NCI-H748 (cell line): ENCODE results near the gene ADD3.
A peak's percentile ranks its signal among the peaks of the same experiment; 100 is the strongest.

Source experiments
- DNase-seq: peaks from one replicate; lab custom pipeline; 2025; ENCODE audit not compliant: unreplicated experiment; lab: John Stamatoyannopoulos, UW

The ADD3 gene

GRCh38 chr10:110002801-110003523, 4.8 kb upstream of the ADD3 start:
- DNase-seq = no peak

- no peak for DNase-seq
Observed at GRCh38 chr10:110003524-110003885, 4.3 kb upstream of the ADD3 start.

- peak; percentile 60 for DNase-seq
Observed at GRCh38 chr10:110005719-110006118, 2.1 kb upstream of the ADD3 start.

DNA sequence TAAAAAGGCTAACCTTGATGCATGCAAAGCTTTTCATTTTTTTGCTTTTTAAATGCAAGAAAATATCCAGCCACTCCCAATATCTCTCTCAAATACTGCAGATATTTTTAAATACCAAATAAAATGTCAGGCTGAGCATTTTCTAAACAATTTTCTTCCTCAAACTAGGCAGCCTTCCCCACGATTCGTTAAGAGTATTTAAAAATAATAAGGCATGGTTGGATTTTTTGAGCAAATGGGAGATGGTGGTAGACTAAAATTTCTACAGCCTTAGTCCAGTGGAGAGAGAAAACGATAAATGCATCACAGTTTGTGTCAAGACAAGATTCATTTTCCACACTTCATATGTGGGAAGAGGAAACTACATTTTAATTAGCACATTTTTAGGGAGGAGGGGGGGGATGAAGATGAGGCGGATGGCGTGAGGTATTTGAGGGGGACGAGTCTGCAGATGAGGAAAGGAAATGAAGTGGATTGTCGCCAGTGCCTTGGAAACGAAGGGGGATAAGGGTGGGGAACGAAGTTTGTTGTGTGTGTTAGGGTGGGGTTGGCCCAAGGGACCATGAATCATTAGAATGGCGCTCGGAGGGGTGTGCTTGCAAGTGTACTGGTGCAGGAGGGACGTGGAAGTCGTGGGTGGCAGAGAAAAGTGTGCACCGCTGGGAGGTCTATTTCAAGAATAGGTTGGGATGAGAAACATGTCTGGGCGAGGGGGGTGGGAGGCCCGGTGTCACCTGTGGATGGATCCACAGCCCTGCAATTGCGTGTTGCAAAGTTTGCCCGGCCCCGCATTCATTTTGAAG, 1.2 kb upstream of the ADD3 start:
- peak; percentile 44 for DNase-seq

GRCh38 chr10:110007161-110007700, 553 bp upstream of the ADD3 start:
- DNase-seq = peak; percentile 71

DNA sequence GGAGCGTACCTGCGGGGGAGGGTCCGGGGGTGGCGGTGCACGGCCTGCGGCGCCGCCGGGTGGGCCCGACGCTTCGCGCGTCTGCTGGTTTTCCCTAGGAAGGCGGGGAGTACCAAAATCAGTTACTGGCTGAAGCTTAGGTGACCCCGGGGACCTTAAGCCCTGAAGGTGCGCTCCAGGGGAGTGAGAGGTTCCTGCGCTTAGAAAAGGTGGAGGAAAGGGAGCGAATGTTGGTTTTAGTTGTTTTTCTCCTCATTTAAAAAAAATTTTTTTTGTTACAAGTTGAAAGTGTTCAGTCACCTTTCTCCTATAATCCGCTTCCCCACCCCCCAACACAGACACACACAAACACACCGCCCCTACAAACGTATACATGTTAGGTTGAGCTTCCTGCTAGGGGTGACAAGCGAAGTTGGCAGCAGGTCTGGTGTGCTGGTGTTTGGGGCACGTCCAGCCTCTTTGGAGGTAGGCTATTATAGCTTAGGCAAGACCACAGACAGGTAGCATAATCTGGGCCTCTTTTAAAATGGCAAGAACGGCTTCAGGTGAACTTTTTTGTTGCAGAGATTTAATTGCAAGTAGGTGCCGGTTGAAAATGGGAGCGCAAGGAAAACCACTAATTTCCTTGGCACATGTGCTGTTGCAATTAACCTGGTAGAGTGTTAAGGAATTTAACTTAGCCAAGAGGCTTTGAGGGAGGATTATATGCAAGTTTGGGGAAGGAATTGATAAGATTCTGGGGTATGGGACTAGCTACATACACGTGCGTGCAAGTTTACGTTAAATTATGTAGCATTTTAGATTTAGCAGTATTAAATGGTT, 945 bp downstream of the ADD3 start:
- DNase-seq = peak; percentile 52

GRCh38 chr10:110009736-110010475, 2.1 kb downstream of the ADD3 start:
- DNase-seq = no peak

DNA sequence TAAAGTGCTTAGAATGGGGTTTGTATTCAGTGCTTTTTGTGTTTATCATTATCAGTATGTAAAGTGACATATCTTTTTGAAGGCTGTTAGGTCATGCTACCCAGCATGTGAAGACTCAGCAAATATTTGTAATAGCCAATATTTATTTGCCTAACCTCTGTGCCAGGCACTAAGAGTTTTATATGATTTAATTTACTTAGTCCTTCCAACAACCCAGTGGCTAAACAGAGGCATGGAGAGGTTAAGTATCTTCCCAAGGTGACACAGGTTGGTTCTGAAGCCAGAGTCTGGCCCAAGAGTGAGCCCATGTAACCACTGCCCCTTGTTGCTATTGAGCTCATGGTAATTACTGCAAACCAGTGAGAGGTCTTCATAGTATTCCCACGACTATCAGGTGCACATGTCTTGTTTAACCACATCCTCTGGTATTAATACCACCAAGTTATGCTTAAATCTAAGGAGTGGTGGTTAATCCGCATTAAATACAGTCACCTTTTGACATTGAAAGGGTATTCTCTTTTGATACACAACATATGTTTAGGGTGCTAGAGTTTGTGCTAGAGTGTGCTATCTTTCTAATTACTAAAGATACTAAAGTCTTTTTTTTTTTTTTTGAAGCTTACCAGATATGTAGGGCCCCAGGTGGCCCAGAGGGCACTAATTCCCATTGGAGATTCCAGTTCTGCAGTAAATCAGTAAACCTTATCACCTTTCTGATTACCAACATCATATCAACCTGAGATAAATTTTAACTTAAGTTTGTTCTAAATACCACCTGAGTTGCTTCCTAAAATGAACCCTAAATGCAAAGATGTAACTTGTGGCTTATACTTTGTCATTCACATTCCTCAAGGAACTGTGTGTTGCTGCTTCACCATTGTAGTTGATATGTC, 2.9 kb downstream of the ADD3 start:
- no peak for DNase-seq

DNA sequence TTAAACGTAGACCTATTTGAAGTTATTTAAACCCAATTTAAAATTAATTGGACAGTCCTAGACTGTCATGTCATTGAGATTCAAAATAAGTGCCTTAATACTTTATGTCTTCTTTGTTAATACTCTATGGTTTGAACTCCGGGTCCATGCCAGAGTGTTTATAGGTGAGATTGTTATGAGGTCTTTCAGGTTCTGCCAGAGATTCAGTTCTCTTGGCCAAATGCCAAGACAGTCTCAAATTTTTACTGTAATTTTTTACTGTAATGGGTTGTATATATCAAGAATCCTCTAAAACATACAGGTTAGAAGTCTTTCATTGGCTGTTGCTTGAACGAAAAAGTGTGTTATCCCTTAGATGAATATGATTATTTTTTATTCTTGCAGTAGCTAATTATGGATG, 3.9 kb downstream of the ADD3 start:
- DNase-seq = peak; percentile 7

DNA sequence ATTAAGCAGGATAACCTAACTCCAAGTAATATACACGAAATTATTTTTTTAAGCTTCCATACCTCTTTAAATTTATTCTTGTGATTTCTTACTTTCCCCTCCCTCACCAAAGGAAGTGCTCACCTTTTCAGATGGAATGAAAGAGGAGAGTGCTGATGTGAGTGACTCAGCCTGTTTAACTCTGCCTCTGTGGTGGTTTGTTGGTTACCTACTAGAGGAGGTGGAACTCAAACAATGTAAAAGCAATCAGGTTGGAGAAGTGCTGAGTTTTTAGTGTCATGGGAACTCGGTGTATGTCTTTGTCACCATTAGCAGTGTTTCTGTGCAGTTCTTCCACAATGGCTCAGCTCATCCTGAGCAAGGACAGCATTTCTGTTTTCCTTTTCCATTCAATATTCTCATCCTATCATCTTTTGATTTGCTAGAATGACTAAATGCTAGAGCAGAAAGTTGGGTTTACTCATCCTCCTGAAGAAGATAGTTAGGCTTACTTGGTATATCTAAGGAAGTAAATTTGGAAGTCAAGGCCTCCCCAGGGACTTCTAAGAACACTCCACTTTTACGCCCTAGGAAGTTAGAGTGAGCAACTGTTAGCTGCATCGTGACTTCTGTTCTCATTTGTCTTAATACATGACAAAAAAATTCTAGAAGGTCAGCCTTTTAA, 6.0 kb downstream of the ADD3 start:
- no peak for DNase-seq

- DNase-seq = no peak
Observed at GRCh38 chr10:110016039-110016438, 8.3 kb downstream of the ADD3 start.

- DNase-seq = no peak
Observed at GRCh38 chr10:110017052-110017451, 9.3 kb downstream of the ADD3 start.

- no peak for DNase-seq
Observed at GRCh38 chr10:110017907-110018306, 10.1 kb downstream of the ADD3 start.

- no peak for DNase-seq
Observed at GRCh38 chr10:110020265-110020664, 12.5 kb downstream of the ADD3 start.

GRCh38 chr10:110022716-110023504, 15.1 kb downstream of the ADD3 start:
- no peak for DNase-seq

DNA sequence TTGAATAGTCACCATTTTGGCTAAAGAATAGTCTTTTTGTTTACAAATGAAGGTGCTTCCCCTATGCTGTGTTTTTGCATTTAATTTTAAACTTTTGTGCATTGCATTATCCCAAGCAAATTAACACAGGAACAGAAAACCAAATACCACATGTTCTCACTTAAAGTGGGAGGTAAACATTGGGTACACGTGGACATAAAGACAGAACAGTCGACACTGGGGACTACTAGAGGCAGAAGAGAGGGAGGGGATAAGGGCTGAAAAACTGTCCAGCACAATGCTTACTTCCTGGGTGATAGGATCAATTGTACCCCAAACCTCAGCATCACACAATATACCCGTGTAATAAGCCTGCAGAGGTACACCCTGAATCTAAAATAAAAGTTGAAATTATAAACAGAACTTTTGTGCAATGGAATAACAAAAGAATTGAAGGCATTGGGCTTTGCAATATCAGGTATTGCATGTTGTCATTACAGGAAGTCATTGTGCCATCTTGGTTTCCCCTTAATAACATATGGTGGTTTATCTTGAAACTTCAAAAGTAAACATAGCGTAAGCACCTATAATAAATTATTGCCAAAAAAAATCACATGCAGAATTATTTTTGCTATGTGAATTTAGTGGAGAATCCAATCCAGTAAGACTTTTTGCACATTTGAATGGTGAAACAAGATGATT, 16.1 kb downstream of the ADD3 start:
- no peak for DNase-seq

DNA sequence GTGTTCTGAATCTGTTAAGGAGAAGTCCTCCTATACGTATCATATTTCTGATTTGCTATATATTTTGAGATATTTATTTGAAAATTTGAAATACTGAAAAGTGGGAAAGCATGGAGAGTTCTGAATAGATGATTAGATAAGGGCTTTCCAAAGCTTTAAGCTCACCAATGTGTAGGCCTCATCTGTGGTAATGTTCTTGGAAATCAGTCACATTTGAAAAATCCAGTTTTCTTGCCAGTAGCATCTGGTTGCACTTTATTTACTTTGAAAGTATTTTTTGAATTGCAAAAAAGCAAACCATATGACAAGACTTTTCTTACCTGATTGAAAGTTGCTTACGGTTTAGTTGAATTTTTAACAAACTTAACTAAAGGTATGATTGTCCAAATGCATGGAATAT, 21.7 kb downstream of the ADD3 start:
- no peak for DNase-seq
